Epithelial cell of proximal tubule (primary cell): ENCODE results near the gene ASTL. TPM values are rescaled to one million over a fixed set of nuclear protein-coding genes. Genes with fewer than 3 reads are reported as not detected.

Experiments used
- DNase-seq: peaks from one replicate; pipeline ENCODE4 v3.0.0-alpha.2; 2011; ENCODE audit warnings: low read depth
- H3K4me3 ChIP-seq: 2 replicates; pipeline ENCODE4 v1.5.1; 2011; ENCODE audit warnings: low read depth, mild to moderate bottlenecking, low read length
- total RNA-seq: library from RNA; depleted of rRNA; stranded (reverse); fragments of >200 nt; gene quantifications from 2 replicates; pipeline ENCODE4 v1.2.3, GENCODE V29; 2015
- TF ChIP-seq, protein P1 (sequence below): conservative IDR thresholded peaks from 2 replicates; pipeline ENCODE4 v1.5.1; 2012; ENCODE audit warnings: low read depth, mild to moderate bottlenecking, low read length

ASTL gene
- total RNA-seq, 1 donor from 2014 or later = not detected

- TF ChIP-seq, protein P1, sequence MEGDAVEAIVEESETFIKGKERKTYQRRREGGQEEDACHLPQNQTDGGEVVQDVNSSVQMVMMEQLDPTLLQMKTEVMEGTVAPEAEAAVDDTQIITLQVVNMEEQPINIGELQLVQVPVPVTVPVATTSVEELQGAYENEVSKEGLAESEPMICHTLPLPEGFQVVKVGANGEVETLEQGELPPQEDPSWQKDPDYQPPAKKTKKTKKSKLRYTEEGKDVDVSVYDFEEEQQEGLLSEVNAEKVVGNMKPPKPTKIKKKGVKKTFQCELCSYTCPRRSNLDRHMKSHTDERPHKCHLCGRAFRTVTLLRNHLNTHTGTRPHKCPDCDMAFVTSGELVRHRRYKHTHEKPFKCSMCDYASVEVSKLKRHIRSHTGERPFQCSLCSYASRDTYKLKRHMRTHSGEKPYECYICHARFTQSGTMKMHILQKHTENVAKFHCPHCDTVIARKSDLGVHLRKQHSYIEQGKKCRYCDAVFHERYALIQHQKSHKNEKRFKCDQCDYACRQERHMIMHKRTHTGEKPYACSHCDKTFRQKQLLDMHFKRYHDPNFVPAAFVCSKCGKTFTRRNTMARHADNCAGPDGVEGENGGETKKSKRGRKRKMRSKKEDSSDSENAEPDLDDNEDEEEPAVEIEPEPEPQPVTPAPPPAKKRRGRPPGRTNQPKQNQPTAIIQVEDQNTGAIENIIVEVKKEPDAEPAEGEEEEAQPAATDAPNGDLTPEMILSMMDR = no peak
- H3K4me3 ChIP-seq = no peak overlapping the region
- DNase-seq = no peak
Observed at GRCh38 chr2:96134421-96134820, 3.9 kb downstream of the ASTL start.

DNA sequence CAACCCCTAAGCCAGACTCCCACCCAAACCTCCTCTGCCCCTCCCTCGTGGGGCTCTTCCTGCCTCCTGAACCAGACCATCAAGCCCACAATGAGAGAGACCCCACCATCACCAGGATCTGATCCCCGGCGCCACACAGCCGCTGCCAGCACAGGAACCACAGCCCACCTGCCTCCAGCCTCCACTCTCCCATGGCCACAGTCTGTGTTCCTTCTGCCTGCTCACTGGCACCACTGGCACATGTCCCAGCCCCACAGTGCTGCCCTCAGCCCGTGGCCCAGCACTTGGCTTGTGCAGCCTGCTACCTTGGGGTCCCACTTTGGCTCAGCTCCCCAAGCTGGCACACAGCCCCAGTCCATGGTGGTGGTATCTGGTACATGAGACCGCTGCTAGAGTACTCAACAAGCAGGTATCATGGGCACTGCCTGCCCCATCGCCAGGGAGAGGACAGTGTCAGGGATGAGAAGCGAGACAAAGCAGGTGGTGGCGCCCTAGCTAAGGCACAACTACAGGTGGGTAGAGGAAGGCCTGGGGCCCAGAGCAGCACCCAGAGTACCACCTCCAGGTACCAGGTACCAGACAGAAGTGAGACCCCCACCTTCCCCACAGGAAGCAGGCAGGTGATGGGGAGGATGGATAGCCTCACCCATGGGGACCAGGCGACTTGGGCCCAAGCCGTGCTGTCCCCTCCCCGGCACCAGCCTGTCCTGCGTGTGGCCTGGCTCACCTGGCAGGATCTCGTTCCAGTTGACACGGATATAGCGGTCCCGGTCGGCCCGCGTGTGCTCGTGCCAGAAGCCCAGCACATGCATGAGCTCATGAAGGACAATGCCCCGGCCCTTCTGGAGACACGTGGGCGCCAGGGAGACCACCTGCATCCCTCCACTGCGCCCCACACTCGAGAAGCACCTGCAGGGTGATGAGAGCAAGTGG is 6.2 kb downstream of the ASTL start:
- no peak overlapping the region for H3K4me3 ChIP-seq
- no peak for DNase-seq
- TF ChIP-seq, protein P1 = no peak

GRCh38 chr2:96131152-96131812 is 7.0 kb downstream of the ASTL start:
- no peak overlapping the region for H3K4me3 ChIP-seq
- no peak for DNase-seq
- TF ChIP-seq, protein P1 = no peak

DNA sequence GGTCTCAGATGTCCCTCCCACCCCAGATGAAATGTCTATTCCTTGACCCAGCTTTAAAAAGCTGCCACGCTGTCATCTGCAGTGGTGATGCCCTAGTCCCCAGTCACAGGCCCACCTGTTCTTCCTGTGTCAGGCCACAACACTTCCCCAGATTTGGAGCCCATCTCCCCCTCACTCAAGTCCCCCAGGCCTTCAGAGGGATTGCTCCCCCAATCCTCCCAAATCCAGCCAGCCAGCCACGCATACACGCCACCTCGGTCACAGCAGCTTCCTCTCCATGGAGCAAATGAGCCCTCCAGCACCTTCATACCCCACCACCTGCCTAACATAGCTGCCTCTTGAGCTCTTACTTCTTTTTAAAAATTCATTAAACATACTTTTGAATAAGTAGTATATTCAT is 7.8 kb downstream of the ASTL start:
- H3K4me3 ChIP-seq = no peak overlapping the region
- TF ChIP-seq, protein P1 = no peak

DNA sequence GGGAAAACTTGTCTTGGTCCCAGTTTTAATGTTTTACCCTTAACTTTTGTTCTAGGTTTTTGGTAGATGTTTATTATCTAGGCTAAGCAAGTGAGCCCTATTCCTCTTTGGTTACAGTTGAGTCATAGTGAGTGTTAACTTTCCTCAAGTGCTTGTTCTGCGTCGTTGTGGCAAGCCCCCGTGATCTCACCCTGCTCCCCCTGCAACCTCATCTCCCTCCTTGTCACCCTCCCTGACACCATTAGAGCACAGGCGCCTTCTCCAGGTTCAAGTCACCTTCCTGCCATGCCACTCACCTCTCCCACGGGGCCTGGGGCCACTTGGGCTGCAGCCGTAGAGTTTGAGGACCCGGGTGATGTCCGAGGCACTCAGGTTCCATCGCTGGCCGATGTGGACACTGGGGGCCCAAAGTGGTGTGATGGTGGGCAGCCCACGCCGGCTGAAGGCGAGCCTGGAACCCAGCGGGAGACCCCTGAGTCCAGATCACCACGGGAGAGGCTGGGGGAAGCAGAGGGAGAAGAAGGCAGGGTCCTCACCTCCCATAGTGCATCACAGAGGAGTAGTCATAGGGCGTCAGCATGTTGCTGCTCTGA is 8.7 kb downstream of the ASTL start:
- no peak overlapping the region for H3K4me3 ChIP-seq
- no peak for DNase-seq
- TF ChIP-seq, protein P1 = no peak

More for the DNA sequence above, 7.8 kb downstream of the ASTL start:
- no peak for DNase-seq

DNA sequence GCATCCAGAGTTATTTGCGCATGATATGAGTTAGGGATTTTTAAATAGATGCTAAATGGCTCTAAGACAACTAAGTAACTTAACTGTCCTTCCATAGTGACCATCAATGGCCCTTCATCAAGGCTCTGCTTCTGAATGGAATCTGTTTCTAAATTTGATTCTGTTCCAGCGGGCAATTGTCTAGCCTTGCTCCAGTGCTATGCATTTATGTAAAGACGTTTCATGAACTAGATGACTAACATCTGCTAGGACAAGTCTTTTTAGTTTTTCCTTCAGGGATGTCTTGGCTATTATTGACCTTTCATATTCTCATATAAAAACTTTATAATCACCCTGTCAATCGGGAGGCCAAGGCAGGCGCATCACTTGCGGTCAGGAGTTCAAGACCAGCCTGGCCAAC is 9.8 kb downstream of the ASTL start:
- TF ChIP-seq, protein P1 = no peak
- H3K4me3 ChIP-seq = no peak overlapping the region
- no peak for DNase-seq
